PFSK-1 (cell line): ENCODE results near the gene SQSTM1.

Experiments used
- FOXP2 ChIP-seq: optimal IDR thresholded peaks from 2 replicates; pipeline ENCODE3; 2011; ENCODE audit warnings: borderline replicate concordance, control low read depth, inconsistent platforms; ENCODE audit not compliant: insufficient read depth; ENCODE audit errors: extremely low read length, extremely low read depth
- POLR2AphosphoS5 ChIP-seq: IDR thresholded peaks from 2 replicates; pipeline ENCODE4 v1.6.1; 2012; ENCODE audit warnings: low read depth, mild to moderate bottlenecking, control low read depth, low read length, moderate library complexity
- REST ChIP-seq, 2 experiments: IDR thresholded peaks; 2 replicates each; pipeline versions ENCODE4 v1.6.1 to v1.8.0; 2011 to 2012; ENCODE audit warnings: low read depth in 2 of 2, low read length in 2 of 2, control low read depth in 1 of 2, inconsistent platforms in 1 of 2, mild to moderate bottlenecking in 1 of 2, moderate library complexity in 1 of 2; ENCODE audit not compliant: insufficient read depth in 1 of 2
- SIN3A ChIP-seq: IDR thresholded peaks from 2 replicates; pipeline ENCODE4 v1.6.1; 2012; ENCODE audit warnings: mild to moderate bottlenecking, low read length, moderate library complexity, borderline replicate concordance; ENCODE audit not compliant: insufficient read depth
- TAF1 ChIP-seq: IDR thresholded peaks from 2 replicates; pipeline ENCODE4 v1.6.1; 2012; ENCODE audit warnings: low read length, control low read depth, borderline replicate concordance; ENCODE audit not compliant: insufficient read depth

The SQSTM1 gene

DNA sequence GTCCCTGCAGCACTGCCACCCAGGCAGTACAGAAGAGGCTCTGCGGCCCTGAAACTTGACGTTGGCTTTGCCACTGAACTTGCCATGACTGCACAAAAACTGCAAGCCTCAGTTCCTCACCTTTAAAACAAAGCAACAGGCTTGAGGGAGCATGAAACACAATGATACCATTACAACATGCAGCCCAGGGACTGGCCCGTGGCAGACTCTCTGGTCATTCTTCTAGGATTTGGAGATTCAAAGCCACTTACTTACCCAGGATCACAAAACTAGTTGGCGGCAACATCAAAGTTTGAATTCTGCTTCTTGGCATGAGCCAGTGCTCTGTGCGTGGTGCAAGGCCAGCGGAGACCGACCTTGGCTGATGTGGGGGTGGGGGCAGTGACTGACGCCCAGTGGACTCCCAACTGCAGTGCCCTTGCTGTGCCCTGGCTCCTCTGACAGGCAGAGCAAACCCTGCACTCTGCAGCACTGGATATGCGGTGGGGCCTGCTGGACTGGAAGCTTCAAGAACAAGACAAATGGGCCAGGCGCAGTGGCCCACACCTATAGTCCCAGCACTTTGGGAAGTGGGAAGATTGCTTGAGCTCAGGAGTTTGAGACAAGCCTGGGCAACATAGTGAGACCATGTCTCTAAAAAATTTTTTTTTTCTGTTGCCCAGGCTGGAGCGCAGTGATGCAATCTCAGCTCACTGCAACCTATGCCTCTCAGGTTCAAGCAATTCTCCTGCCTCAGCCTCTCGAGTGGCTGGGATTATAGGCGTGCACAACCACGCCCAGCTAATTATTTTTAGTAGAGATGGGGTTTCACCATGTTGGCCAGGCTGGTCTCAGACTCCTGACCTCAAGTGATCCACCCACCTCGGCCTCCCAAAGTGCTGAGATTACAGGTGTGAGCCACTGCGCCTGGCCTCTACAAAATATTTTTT, 18.9 kb downstream of the SQSTM1 start:
- TF ChIP-seq REST (IDR thresholded peaks at IDR 0.05; ENCODE audit: insufficient read depth in 1 of 2, low read depth in 2 of 2, low read length in 2 of 2): no peak
- TF ChIP-seq TAF1: no peak
- no peak for TF ChIP-seq POLR2AphosphoS5
- TF ChIP-seq FOXP2: no peak
- no peak for TF ChIP-seq SIN3A

DNA sequence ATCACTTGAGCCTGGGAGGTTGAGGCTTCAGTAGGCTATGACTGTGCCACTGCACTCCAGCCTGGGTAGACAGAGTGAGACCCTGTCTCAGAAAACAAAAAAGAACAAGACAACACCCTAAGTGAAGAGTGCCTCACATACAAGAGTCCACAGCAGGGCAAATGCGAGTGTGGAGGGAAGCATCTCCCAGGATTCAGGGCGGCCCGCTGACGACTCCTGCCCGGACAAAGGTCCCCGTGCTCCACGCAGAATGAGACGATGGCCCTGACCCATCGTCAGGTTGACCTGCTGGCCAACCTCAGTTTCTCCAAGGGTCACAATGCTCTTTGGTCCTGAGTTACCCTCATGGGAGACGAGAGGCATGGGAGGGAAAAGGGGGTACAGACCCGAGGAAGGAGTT, 19.6 kb downstream of the SQSTM1 start:
- TF ChIP-seq SIN3A (no peak), FOXP2 (no peak), POLR2AphosphoS5 (no peak), REST (IDR thresholded peaks at IDR 0.05; ENCODE audit: insufficient read depth in 1 of 2, low read depth in 2 of 2, low read length in 2 of 2) (no peak), TAF1 (no peak)

DNA sequence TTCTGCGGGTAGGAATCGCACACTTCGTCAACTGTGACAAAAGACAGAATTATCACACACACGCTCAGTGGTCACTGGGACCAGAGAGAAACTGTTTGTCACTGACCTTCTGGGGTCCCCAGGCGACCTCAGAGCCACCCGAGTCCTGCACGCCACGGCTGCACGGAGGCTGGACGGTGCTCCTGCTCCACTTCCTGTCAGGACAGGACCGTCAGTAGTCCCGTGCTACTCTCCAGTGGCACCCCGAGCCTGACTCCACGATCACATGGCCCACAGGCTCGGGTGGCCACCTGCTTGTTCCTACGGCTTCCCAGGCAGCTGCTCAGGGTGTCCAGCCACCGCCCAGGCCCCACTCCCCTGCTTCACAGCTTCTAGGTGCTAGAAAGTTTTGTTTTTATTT, 20.1 kb downstream of the SQSTM1 start:
- TF ChIP-seq SIN3A (no peak), POLR2AphosphoS5 (no peak)

- no peak for TF ChIP-seq REST (IDR thresholded peaks at IDR 0.05; ENCODE audit: insufficient read depth in 1 of 2, low read depth in 2 of 2, low read length in 2 of 2)
- no peak for TF ChIP-seq POLR2AphosphoS5
- no peak for TF ChIP-seq TAF1
Measured at GRCh38 chr5:179841621-179842020, 20.9 kb downstream of the SQSTM1 start.

- no peak for TF ChIP-seq SIN3A
- TF ChIP-seq POLR2AphosphoS5: no peak
- TF ChIP-seq REST (IDR thresholded peaks at IDR 0.05; ENCODE audit: insufficient read depth in 1 of 2, low read depth in 2 of 2, low read length in 2 of 2): no peak
- TF ChIP-seq TAF1: no peak
- no peak for TF ChIP-seq FOXP2
Measured at GRCh38 chr5:179852993-179853547, 32.4 kb downstream of the SQSTM1 start.
